ENCODE data around the gene COL20A1.

DNA sequence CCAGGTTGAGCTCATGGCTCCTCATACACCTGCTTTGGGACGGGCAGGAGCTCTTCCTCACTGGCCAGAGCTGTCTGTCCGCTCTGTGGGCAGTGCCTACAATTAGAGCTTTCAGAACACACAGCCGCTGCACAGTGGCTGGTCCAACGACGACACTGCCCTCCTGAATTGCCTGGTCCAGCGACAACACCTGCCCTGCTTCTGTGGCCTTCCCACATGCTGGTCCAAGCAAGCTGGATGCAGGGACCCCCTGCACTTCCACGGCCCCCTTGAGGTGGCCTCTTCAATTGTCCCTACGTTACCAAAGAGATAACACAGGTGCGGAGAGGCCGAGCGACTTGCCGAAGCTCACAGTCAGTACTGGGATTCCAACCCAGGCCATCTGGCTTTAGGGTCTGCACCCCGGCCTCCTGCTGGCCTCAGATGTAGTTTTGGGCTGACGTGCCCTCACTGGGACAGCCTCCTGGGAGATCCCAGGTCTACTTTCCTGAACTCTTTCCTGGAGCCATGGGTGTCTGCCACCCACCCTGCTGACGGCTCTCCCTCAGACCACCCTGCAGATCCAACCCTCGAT lies 69.5 kb downstream of the COL20A1 start:
- TF ChIP-seq POLR2AphosphoS5 (IDR thresholded peaks at IDR 0.05) (no peak), EP300 (IDR thresholded peaks at IDR 0.05) (no peak)

All from sigmoid colon (tissue), 4 donors.